ENCODE measurements around the gene ETS1. TPM values are rescaled to one million over a fixed set of nuclear protein-coding genes. Genes with fewer than 3 reads are reported as not detected.

The ETS1 gene
- total RNA-seq, 1 experiment from 2014 or later, result 29.9 TPM

DNA sequence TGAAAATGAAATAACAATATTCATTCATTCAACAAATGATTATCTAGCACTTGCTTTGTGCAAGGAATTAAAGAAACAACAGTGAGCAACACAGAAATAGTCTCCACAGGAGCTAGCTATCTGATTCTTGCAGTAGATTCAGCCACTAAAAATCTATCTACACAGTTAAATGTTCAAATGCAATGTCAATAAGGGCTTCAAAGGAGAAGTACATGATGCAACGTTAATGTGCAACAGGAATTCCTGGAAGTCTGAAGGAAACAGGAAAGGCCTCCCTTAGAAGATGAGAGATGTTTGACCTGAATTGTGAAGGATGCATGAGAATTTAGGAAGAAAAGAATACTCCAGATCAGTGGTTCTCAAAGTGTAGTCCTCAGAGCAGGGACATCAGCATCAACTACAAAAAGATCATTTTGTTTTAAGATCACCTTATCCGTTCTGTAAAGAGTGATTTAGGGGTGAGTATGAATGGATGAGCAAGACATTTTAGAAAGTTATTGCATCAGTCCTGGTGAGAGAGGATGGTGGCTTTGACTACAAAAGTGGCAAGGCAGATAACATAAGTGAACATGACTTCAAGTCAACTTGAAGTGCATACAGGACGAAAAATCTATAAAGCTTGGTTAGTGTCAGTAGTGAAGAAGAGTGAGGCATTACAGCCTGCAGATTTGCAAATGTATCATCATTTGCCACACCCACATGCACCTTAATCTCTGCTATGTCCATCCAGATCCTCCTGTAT is 96.0 kb downstream of the ETS1 start:
- Histone ChIP-seq H2BK120ac (ENCODE audit: low read depth, low read length, poor library complexity, severe bottlenecking) (no peak overlapping the region), H3K23me2 (ENCODE audit: insufficient read length, low read depth, low read length, poor library complexity, severe bottlenecking) (no peaks in the 10 kb centered on the region), H2BK20ac (ENCODE audit: low read depth, low read length, poor library complexity, severe bottlenecking) (no peak overlapping the region), H2BK15ac (ENCODE audit: low read depth, low read length) (no peak overlapping the region), H3K9ac (ENCODE audit: extremely low read depth, insufficient read length, low read length) (no peak overlapping the region), H2BK5ac (ENCODE audit: insufficient read length, low read length) (no peak overlapping the region), H3K4ac (ENCODE audit: low read depth, low read length) (no peak overlapping the region), H4K8ac (replicated peaks; ENCODE audit: insufficient read length, low read depth, low read length) (no peak overlapping the region), H3K9me3 (ENCODE audit: control insufficient read depth, low read depth, low read length) (no peaks in the 10 kb centered on the region), H3K27ac (ENCODE audit: insufficient read length, low read depth, low read length) (no peak overlapping the region), H3K18ac (ENCODE audit: insufficient read length, low read depth, low read length) (no peak overlapping the region), H2AK5ac (ENCODE audit: insufficient read length, low read length) (no peak overlapping the region), H3K27me3 (ENCODE audit: insufficient read depth, low read length) (no peaks in the 10 kb centered on the region), H3K23ac (ENCODE audit: insufficient read length, low read depth, low read length) (no peak overlapping the region), H2AFZ (ENCODE audit: low read length) (no peak overlapping the region), H4K5ac (ENCODE audit: insufficient read length, low read depth, low read length) (no peak overlapping the region), H3K79me2 (ENCODE audit: insufficient read depth, low read length) (no peaks in the 10 kb centered on the region), H3T11ph (ENCODE audit: low read length) (no peak overlapping the region), H4K20me1 (ENCODE audit: control insufficient read depth, insufficient read depth, insufficient read length) (no peaks in the 10 kb centered on the region), H3K79me1 (ENCODE audit: insufficient read depth, low read depth, low read length, poor library complexity, severe bottlenecking) (peaks cover 3% of the 10 kb centered on the region), H3K4me2 (ENCODE audit: insufficient read depth, insufficient read length, low read length) (no peak overlapping the region), H3K14ac (ENCODE audit: insufficient read depth, low read length) (no peak overlapping the region), H3K56ac (ENCODE audit: insufficient read length, low read depth, low read length) (no peak overlapping the region), H2BK12ac (ENCODE audit: insufficient read length, low read depth, low read length) (no peak overlapping the region), H3K4me1 (ENCODE audit: insufficient read depth, low read length) (no peaks in the 10 kb centered on the region), H4K91ac (ENCODE audit: insufficient read length, low read depth, low read length) (no peak overlapping the region)
- no peak overlapping the region for H3K4me3 Mint-ChIP-seq
- no peaks in the 10 kb centered on the region for H3K9me3 Mint-ChIP-seq
- TF ChIP-seq, protein P1, sequence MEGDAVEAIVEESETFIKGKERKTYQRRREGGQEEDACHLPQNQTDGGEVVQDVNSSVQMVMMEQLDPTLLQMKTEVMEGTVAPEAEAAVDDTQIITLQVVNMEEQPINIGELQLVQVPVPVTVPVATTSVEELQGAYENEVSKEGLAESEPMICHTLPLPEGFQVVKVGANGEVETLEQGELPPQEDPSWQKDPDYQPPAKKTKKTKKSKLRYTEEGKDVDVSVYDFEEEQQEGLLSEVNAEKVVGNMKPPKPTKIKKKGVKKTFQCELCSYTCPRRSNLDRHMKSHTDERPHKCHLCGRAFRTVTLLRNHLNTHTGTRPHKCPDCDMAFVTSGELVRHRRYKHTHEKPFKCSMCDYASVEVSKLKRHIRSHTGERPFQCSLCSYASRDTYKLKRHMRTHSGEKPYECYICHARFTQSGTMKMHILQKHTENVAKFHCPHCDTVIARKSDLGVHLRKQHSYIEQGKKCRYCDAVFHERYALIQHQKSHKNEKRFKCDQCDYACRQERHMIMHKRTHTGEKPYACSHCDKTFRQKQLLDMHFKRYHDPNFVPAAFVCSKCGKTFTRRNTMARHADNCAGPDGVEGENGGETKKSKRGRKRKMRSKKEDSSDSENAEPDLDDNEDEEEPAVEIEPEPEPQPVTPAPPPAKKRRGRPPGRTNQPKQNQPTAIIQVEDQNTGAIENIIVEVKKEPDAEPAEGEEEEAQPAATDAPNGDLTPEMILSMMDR (conservative IDR thresholded peaks at IDR 0.05), result no peak
- DNase-seq, result no peak
- peaks cover under 1 to 4% of the 10 kb centered on the region in 2 experiments; a peak in 3 of 4 replicates for H3K4me1 Mint-ChIP-seq
- WGBS (ENCODE audit: extremely low coverage, insufficient read length, low lambda C conversion rate), result no CpG with 5 or more reads among the region's 3 CpGs
- H3K27ac Mint-ChIP-seq, result peak overlapping the region in 1 of 3 experiments; percentile 4; a peak in 1 of 7 replicates
- H3K36me3 Mint-ChIP-seq (ENCODE audit: insufficient read depth in 1 of 3, low read depth in 3 of 3), result peaks cover 0 to 18% (median 0%) of the 10 kb centered on the region in 3 experiments; a peak in 3 of 7 replicates
- no peaks in the 10 kb centered on the region for H3K27me3 Mint-ChIP-seq (ENCODE audit: low read depth)

Data from H9 (cell line).